SIG-M5 treated with dmso at 0.1 percent for 504 hours (cell line): ENCODE measurements around the gene DCBLD2.

ENCODE experiments used
- DNase-seq: peaks from one replicate; lab custom pipeline; 2025; ENCODE audit not compliant: unreplicated experiment; lab: John Stamatoyannopoulos, UW

The DCBLD2 gene

GRCh38 chr3:98797905-98798304 is 103.6 kb downstream of the DCBLD2 start:
- no peak for DNase-seq

GRCh38 chr3:98796334-98796733 is 105.2 kb downstream of the DCBLD2 start:
- DNase-seq, result no peak

GRCh38 chr3:98793971-98794370 is 107.5 kb downstream of the DCBLD2 start:
- no peak for DNase-seq

GRCh38 chr3:98791341-98792325 is 109.9 kb downstream of the DCBLD2 start:
- DNase-seq, result no peak

GRCh38 chr3:98788651-98789050 is 112.8 kb downstream of the DCBLD2 start:
- DNase-seq, result no peak

GRCh38 chr3:98787181-98787580 is 114.3 kb downstream of the DCBLD2 start:
- no peak for DNase-seq

GRCh38 chr3:98786364-98787006 is 115.0 kb downstream of the DCBLD2 start:
- peak; percentile 93 for DNase-seq

- DNase-seq, result peak; percentile 86
Measured at GRCh38 chr3:98784666-98785600, 116.6 kb downstream of the DCBLD2 start.

- no peak for DNase-seq
Measured at GRCh38 chr3:98784042-98784441, 117.5 kb downstream of the DCBLD2 start.

- DNase-seq, result no peak
Measured at GRCh38 chr3:98782824-98783500, 118.5 kb downstream of the DCBLD2 start.

- DNase-seq, result no peak
Measured at GRCh38 chr3:98780343-98780742, 121.2 kb downstream of the DCBLD2 start.

GRCh38 chr3:98779541-98780335 is 121.8 kb downstream of the DCBLD2 start:
- no peak for DNase-seq

- DNase-seq, result peak; percentile 74
Measured at GRCh38 chr3:98778852-98779413, 122.6 kb downstream of the DCBLD2 start.

- peak; percentile 69 for DNase-seq
Measured at GRCh38 chr3:98778383-98778782, 123.1 kb downstream of the DCBLD2 start.

GRCh38 chr3:98777801-98778220 is 123.7 kb downstream of the DCBLD2 start:
- no peak for DNase-seq

- DNase-seq, result no peak
Measured at GRCh38 chr3:98777286-98777685, 124.2 kb downstream of the DCBLD2 start.

GRCh38 chr3:98776140-98776493 is 125.4 kb downstream of the DCBLD2 start:
- no peak for DNase-seq

GRCh38 chr3:98775459-98776139 is 125.9 kb downstream of the DCBLD2 start:
- no peak for DNase-seq

GRCh38 chr3:98772022-98772421 is 129.5 kb downstream of the DCBLD2 start:
- no peak for DNase-seq
